Esophagus muscularis mucosa (tissue), 3 donors: Measurements from ENCODE around the gene RORC.

Experiments
- CTCF ChIP-seq, 3 experiments: fragments of 200-600 bp in 2 of 3; fragments of 450-650 bp in 1 of 3; sonication (generic) in 2 of 3; IDR thresholded peaks; one replicate each; pipeline ENCODE4 v1.5.1; 2017 to 2019; ENCODE audit warnings: antibody characterized with exemption in 3 of 3, mild to moderate bottlenecking in 2 of 3, moderate library complexity in 1 of 3
- POLR2A ChIP-seq: fragments of 450-650 bp; IDR thresholded peaks from one replicate; pipeline ENCODE4 v1.6.1; 2017; ENCODE audit warnings: antibody characterized with exemption, moderate library complexity, mild to moderate bottlenecking, low read depth
- POLR2AphosphoS5 ChIP-seq, 2 donors: sonication (generic); formaldehyde crosslinking; IDR thresholded peaks; one replicate each; pipeline ENCODE4 v1.6.1; 2017; ENCODE audit warnings: antibody characterized with exemption in 2 of 2

- no peak for TF ChIP-seq POLR2A
- TF ChIP-seq CTCF (IDR thresholded peaks at IDR 0.05), result no peak
- no peak for TF ChIP-seq POLR2AphosphoS5 (IDR thresholded peaks at IDR 0.05)
These were observed 48.9 kb downstream of the RORC start for GRCh38 chr1:151782741-151783140.
